GM23248 (cell line): ENCODE measurements around the gene GJA1. TPM values are rescaled to one million over a fixed set of nuclear protein-coding genes. Genes with fewer than 3 reads are reported as not detected.

Experiments used
- DNase-seq: peaks from one replicate; pipeline ENCODE4 v3.0.0-alpha.2; 2015
- H2AFZ ChIP-seq: fragments of 200-600 bp; sonication (generic); 2 replicates; pipeline ENCODE4 v1.6.1; 2016; ENCODE audit warnings: antibody characterized with exemption
- H3F3A ChIP-seq: fragments of 200-600 bp; sonication (generic); 2 replicates; pipeline ENCODE4 v1.6.1; 2016; ENCODE audit warnings: mild to moderate bottlenecking, antibody characterized with exemption, mixed run types; ENCODE audit not compliant: insufficient read depth
- H3K27ac ChIP-seq: fragments of 200-600 bp; sonication (generic); 2 replicates; pipeline ENCODE4 v1.5.1; 2016; ENCODE audit warnings: mild to moderate bottlenecking
- H3K27me3 ChIP-seq: fragments of 200-600 bp; sonication (generic); replicated peaks from 2 replicates; pipeline ENCODE4 v1.6.1; 2016; ENCODE audit warnings: mild to moderate bottlenecking; ENCODE audit not compliant: insufficient read depth
- H3K36me3 ChIP-seq: fragments of 200-600 bp; sonication (generic); 2 replicates; pipeline ENCODE4 v1.6.1; 2016; ENCODE audit warnings: low read depth, mild to moderate bottlenecking
- H3K4me1 ChIP-seq: fragments of 200-600 bp; sonication (generic); 2 replicates; pipeline ENCODE4 v1.6.1; 2016; ENCODE audit warnings: mild to moderate bottlenecking; ENCODE audit not compliant: insufficient read depth
- H3K4me2 ChIP-seq: fragments of 200-600 bp; sonication (generic); one replicate; pipeline ENCODE4 v1.6.1; 2016; ENCODE audit warnings: mild to moderate bottlenecking; ENCODE audit not compliant: unreplicated experiment
- H3K4me3 ChIP-seq: fragments of 200-600 bp; sonication (generic); 2 replicates; pipeline ENCODE4 v1.5.1; 2016; ENCODE audit warnings: mild to moderate bottlenecking
- H3K79me2 ChIP-seq: fragments of 200-600 bp; sonication (generic); 2 replicates; pipeline ENCODE4 v1.6.1; 2016; ENCODE audit warnings: mild to moderate bottlenecking; ENCODE audit not compliant: insufficient read depth
- H3K9ac ChIP-seq: fragments of 200-600 bp; sonication (generic); 2 replicates; pipeline ENCODE4 v1.6.1; 2016; ENCODE audit warnings: mild to moderate bottlenecking
- H3K9me2 ChIP-seq: fragments of 200-600 bp; sonication (generic); 2 replicates; pipeline ENCODE4 v1.6.1; 2016; ENCODE audit warnings: mixed run types, mild to moderate bottlenecking, moderate library complexity; ENCODE audit not compliant: insufficient read depth
- H3K9me3 ChIP-seq: fragments of 200-600 bp; sonication (generic); one replicate; pipeline ENCODE4 v1.6.1; 2017; ENCODE audit warnings: low read depth
- H4K20me1 ChIP-seq: fragments of 200-600 bp; sonication (generic); 2 replicates; pipeline ENCODE4 v1.6.0; 2016; ENCODE audit not compliant: insufficient read depth
- EZH2 ChIP-seq: fragments of 200-600 bp; sonication (generic); IDR thresholded peaks from 2 replicates; pipeline ENCODE4 v1.6.1; 2018; ENCODE audit warnings: antibody characterized with exemption, mild to moderate bottlenecking; ENCODE audit not compliant: insufficient read depth, poor library complexity, severe bottlenecking
- EZH2phosphoT487 ChIP-seq: fragments of 200-600 bp; sonication (generic); IDR thresholded peaks from 2 replicates; pipeline ENCODE4 v1.6.1; 2018; ENCODE audit warnings: antibody characterized with exemption, moderate library complexity, mild to moderate bottlenecking, low read depth; ENCODE audit not compliant: insufficient read depth
- WGBS, 2 experiments: methylation state at CpG; one replicate each; pipeline ENCODE4 v1.1.6; 2015 to 2017; ENCODE audit warnings: low lambda C conversion rate in 2 of 2, low coverage in 1 of 2; ENCODE audit errors: missing lambda C conversion rate in 2 of 2; 5-methylcytosine and 5-hydroxymethylcytosine counted together
- in situ Hi-C: fragments of 300-500 bp; cut with MboI; formaldehyde crosslinking; loops from 2 replicates; pipeline ENCODE4 v1.15.0; 2020
- polyA plus RNA-seq: library from polyadenylated mRNA; unstranded; fragments of >200 nt; fragmentation: Nextera tagmentation; extraction: Ambion mirVana; gene quantifications from 2 replicates; pipeline ENCODE4 v1.2.1, GENCODE V29; 2016
- small RNA-seq: library from RNA; depleted of rRNA; stranded (forward); fragments of <200 nt; gene quantifications from one replicate; pipeline ENCODE3, GENCODE V24; 2014; ENCODE audit warnings: low read depth, low replicate concordance
- total RNA-seq: library from RNA; depleted of rRNA; stranded (reverse); fragments of >200 nt; shearing (Covaris generic); gene quantifications from 2 replicates; pipeline ENCODE4 v1.2.3, GENCODE V29; 2014; rRNA removed

GJA1 gene
- total and polyA plus RNA-seq, 2 experiments from 2014 or later, result 90.8 to 248 TPM

- no peak for TF ChIP-seq EZH2
- TF ChIP-seq EZH2phosphoT487, result no peak
- H3K4me3 ChIP-seq, result no peak overlapping the region
- no peaks in the 10 kb centered on the region for H3K27me3 ChIP-seq
- H3K36me3 ChIP-seq, result no peaks in the 10 kb centered on the region
- 77 to 82% methylated on average over 12 of the region's 12 CpGs for WGBS, 2 experiments
- no peaks in the 10 kb centered on the region for H3K9me3 ChIP-seq
- no peak overlapping the region for H3K27ac ChIP-seq
- H3K79me2 ChIP-seq, result no peaks in the 10 kb centered on the region
- H3F3A ChIP-seq, result peaks cover 3% of the 10 kb centered on the region; the same call in 1 of the 2 replicates
- H3K9me2 ChIP-seq, result no peaks in the 10 kb centered on the region
- H2AFZ ChIP-seq, result no peak overlapping the region
- no peak for DNase-seq
- no peaks in the 10 kb centered on the region for H4K20me1 ChIP-seq
- H3K4me1 ChIP-seq, result peaks cover 5% of the 10 kb centered on the region
- H3K9ac ChIP-seq, result no peak overlapping the region
- in situ Hi-C loops, result no loop called here
- no peak overlapping the region for H3K4me2 ChIP-seq
Measured at GRCh38 chr6:121498481-121499276, 63.2 kb downstream of the GJA1 start.

Small RNA genes within 50 kb of the gene (small RNA-seq; reads per million reads assigned to genes)
- not detected for gene RNU4-35P

Other genes starting within 250 kb of the GJA1 start
- 9.0 and 14.2 TPM in 2 replicates for gene TBC1D32, start 101.2 kb upstream of the GJA1 start, total RNA-seq
- gene TBC1D32, start 101.2 kb upstream of the GJA1 start, polyA plus RNA-seq, result 4.7 and 4.9 TPM in 2 replicates